Measurements from ENCODE around the gene CD164L2.

Gene CD164L2

DNA sequence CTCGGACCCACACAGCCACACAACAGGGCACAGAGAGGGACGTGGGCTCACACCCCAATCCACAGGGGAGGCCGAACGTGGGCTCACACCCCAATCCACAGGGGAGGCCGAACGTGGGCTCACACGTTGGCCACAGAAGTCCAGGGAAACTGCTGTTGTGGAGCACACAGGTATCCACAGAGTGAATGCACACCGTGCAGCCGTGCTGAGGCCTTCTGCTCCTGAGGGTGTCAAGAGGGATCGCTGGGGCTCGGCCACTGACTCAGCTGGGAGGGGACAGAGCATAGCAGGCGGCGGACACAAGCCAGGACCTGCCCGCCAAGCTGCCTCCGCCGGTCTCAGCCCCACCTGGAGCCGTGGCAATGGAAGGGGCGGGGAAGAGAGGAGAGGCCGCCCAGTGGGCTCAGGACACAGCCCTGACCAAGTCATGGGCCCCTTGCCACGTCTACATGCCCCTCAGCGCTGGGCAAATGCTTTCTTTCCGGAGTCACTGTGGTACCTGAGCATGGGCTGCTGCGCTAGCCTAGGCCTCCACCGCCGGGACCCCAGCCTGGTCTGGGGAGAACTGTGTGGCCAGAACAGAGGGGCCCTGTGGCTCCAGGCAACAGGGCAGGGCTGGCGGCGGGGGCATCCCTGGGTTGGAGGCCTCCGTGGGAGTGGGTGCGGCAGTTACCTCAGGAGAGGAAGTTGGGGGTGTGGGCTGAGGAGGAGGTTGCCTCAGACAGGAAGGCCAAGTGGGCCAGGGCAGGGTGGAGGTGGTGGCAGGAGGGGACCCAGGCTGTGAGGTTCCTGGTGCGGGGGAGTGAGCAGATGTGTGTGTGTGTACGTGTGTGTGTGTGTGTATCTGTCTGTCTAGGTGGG, 40.1 kb downstream of the CD164L2 start:
- peak; percentile 33 to 87 for DNase-seq

DNA sequence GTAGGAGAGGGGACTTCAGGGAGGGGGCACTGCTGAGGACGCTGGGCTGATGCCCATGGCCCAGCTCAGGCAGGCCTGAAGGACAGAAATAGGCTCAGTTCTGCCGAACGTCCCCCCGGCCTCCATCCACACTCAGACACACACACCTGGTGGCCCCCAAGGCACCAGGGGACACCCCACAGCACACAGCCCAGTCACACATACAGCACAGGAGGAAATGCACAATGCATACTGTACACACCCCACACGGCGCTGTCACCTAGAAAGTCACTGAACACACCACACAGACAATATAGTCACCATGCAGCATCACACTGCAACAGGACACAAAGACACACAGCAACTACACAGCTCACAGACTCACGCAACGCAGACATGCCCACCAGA, 40.7 kb downstream of the CD164L2 start:
- peak in 1 of 2 experiments; percentile 51 for DNase-seq

DNA sequence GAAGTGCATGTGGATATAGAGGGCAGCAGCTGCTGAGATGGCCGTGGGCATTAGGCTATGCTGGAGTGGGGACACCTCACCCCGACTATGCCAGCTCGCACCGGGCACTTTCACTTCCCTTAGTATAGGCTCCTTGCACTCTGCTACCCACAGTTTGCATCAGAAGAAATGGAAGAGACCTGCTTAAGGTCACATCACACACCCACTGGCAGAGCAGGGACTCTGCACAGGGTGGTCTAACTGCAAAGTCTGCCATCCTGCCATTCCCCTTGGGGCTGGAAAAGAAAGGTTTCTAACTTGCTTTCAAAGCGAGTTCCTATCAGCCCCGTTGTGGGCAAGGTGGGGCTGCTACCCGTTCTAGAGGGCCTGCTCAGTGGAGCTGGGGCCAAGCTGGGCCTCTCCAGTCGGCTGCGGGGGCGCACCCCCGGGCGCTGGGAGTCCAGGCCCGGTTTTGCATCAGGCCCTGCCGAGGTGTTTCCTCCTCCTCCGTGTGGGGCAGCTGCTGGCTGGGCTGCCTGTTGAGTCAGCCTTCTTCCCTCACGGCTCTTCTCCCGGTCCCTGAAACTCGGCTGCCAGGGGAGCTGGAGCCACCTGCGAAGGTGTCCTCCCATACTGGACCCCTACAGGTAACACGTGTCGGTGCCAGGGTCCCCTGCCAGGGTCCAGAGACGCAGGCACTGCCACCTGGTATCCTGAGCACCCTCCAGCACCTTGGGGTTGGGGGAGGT, 41.4 kb downstream of the CD164L2 start, which contains the start of gene SYTL1:
SYTL1 (plus strand) TSS at position 498 of the 728 bp plus-strand sequence. CDS start 3,313 bp downstream, outside the sequence.
- peak; percentile 54 to 91 for DNase-seq

DNA sequence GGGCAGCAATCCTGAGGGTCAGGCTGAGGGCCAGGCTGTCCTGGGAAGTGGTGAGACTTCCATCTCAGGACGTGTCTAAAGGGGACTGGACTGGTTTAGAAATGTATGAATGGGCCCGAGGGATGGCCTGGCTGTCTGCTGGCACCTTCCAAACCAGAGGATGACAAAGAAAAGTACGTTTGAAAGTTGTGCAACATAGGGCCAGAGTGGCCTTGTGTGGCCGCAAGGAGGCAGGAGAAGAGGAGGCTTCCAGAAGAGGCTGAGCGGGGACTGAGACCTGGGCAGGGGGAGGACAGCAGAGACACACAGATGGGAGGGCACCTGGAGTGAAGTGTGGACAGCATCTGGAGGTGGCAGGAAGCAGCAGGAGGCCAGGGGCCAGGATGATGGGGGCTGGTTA, 43.9 kb downstream of the CD164L2 start:
- no peak for DNase-seq

DNA sequence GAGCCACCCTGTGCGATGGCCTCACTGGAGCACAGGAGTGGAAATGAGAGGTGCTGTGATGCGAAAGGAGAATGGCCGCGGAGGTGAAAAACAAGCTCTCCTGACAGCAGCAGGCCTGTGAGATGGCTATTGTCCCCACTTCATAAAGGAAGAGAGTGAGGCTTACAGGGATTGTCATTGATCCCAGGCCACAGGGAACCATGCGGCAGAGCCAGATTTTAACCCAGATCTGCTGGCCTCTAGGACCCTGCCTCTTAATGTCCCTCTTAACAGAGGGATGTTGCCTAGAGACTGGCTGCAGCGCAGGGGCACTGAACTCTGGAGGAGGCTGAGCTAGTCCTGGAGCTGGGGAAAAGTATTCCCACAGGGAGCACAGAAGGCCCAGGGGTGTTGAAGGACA, 44.4 kb downstream of the CD164L2 start:
- DNase-seq, result no peak

DNA sequence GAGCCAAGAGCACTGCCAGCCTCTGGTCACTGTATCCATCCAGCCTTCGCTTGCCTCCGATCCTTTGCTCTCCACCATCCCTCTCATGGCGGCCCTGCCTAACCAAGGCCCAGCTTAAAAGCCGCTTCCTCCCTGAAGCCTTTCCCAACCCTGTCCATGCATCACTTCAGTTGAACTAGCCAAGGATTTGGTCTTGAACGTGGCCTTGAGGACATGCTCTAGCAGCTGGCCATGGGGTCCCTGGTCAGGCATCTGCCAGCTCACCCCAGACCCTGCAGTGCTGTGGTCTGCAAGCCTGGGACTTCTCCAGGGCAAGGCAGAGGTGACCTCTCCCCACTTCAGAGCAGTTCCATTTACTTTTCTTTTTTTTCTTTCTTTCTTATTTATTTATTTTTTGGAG, 46.4 kb downstream of the CD164L2 start:
- DNase-seq, result no peak

DNA sequence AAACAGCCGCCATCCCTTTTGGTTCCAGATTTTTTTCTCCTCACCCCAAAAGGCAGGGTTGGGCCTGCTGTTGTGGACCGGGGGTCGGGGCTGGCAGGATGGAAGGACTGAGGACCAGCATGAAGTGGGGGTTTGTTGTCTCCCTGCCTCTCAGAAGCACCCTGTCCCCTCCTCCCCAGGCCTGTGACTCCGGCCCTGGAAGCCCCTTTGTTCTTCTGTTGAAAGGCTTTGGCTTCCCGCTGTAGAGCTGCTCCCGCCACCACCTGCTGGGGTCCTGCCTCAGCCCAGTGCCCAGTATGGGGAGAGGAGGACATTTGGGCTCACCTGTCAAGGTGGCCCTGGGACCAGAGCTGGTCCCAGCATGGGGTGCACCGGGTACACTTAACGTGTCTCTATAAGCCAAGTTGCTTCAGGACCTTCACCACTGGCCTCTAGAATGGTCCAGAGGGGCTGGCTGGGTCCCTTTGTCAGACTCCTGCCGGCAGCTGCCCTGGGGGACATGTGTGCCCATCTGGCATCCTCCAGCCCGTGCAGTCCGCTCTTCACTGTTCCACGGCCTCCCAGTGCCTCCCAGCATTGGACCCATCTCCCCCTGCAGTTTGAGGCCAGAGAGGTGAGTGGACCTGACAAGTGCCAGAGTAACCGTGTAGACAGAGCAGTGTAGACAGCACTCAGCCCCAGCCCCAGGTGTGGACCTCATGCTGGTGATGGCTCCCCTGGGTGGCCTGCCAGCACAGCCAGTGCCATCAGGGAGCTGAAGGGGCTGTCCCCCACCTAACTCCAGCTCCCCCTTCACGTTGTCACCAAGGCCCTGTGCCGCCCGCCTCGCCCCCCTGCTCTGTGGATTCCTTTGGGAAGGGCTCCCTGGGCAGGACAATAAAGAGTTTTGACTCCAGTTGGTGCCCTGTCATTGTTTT, 47.4 kb downstream of the CD164L2 start:
- DNase-seq, result no peak

DNA sequence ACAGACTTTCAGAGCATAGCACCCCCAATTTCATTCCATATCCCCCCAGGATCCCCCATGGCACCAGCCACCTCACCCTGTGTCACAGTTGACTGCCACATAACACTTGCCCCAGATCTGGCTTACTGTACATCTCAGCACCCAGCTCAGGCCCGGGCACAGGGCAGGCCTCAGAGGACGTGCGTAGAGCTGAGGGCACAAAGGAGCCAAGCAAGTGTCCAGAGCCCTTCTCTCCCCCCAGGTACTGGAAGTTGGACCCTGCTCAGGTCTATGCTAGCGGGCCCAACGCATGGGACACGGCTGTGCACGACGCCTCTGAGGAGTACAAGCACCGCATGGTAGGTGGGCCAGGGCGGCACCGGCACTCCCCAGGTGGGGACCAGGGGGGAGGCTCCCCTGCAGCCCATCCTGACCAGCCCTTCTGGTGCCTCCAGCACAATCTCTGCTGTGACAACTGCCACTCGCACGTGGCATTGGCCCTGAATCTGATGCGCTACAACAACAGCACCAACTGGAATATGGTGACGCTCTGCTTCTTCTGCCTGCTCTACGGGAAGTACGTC, 49.3 kb downstream of the CD164L2 start:
- no peak for DNase-seq

DNA sequence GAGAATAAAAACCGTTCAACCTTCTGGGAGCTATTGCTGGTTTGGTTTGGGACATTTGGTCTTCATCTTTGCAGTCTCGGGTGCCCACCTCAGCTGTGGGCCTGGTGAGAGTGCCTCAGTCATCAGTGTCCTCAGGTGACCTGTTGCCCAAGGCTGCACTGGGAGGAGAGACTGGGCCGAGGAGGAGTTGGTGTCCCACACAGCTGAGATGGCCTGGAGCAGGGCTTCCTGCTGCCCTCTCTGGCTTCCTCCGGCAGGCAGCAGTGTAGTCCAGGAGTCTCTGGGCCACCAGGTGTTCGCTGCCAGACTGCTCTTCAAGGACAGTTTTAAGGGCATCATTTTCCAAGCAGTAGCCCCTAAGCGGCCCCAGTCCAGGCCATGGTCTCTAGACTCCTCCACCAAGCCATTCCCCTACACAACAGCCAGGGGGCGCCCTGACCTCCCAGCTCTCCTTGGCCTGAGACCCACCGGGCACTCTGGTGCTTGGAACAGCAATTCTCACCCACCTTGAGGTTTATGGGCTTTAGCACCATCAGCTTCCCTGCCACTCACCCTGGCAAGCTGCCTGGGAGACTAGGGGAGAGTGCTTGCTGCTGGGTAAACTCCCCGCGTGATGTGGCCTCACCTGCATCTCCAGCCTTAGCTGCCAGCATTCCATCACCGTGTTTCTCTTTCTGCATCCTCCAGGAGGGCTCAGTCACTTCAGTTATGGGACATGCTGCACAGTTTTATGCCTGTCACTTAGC, 50.4 kb downstream of the CD164L2 start:
- peak in 1 of 2 experiments; percentile 57 for DNase-seq

DNA sequence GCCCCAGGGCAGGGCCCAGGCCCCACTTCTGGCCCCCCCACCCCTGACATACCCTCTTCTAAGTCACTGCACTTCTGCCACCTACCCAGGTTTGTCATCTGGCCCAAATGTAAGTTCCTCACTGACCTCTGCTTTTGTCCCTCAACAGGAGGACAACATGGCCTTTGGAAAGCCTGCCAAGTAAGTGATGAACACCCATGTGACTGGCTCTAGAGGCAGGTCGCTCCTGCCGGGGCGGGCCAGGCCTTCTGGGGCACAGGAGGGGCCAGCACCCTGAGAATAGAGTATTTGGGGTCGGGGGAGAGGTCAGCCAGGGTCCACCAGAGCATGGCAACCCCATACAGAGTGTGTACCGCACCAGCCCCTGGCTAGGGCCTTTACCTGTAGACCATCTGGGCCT, 51.2 kb downstream of the CD164L2 start:
- no peak for DNase-seq

DNA sequence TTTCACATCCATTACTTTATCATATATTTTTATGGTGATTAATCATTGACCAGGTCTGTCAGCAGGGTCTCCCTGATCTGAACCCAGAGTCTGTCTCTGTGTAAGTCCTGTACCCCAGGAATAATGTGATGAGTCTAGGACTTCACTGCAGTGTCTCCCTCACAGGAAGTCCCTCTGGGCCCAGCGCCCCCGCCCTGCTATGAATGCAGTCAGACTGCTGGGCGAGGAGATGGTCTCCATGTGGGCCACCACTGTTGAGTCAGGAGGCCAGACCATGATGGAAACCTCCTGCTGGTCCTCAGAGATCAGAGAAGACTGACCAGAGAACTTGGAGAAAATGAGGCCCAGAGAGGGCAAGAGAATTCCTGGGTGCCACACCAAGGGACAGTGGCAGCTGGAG, 51.7 kb downstream of the CD164L2 start:
- no peak for DNase-seq

DNA sequence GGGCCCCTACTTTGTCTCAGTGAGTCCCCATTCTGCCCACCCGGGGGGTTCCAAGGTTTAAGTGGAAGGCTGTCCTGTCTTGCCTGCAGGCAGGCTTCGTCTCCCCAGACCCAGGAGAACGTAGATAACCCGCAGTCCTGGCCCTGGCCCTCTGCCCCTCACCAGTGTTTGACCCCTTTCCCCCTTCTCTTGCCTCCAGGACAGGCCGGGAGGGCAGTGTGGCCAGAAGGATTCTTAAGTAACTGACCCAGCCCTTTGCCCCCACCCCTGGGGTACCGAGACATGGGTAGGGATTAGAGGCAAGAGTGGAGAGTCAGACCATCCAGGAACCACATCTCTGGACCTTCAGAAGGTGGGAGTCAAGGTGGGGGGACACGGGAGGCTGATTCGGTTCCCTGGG, 52.3 kb downstream of the CD164L2 start:
- DNase-seq, result no peak

Data from NCI-H526 (cell line).